ENCODE data around the gene KCNMB2.

The KCNMB2 gene

GRCh38 chr3:178804606-178805005 is 268.4 kb downstream of the KCNMB2 start:
- Histone ChIP-seq H3K4me2 (ENCODE audit: insufficient read depth, low read length, poor library complexity, severe bottlenecking) (no peak overlapping the region), H2AFZ (ENCODE audit: low read length) (no peak overlapping the region), H3K23ac (ENCODE audit: low read depth, low read length, poor library complexity) (no peak overlapping the region), H3K9ac (ENCODE audit: low read depth, low read length, poor library complexity) (no peak overlapping the region), H4K8ac (ENCODE audit: low read depth, low read length) (no peak overlapping the region), H3K79me1 (ENCODE audit: low read depth, low read length) (no peaks in the 10 kb centered on the region), H3K9me3 (replicated peaks in 1 of 2; ENCODE audit: control insufficient read depth in 2 of 2, insufficient read depth in 1 of 2, low read depth in 1 of 2, low read length in 2 of 2) (no peaks in the 10 kb centered on the region), H3K4ac (ENCODE audit: low read length) (no peak overlapping the region), H3K36me3 (replicated peaks in 1 of 2; ENCODE audit: control insufficient read depth in 2 of 2, insufficient read depth in 2 of 2, low read length in 2 of 2) (no peaks in the 10 kb centered on the region), H3K4me3 (ENCODE audit: low read length in 2 of 2) (no peak overlapping the region), H3K14ac (ENCODE audit: low read length) (no peak overlapping the region), H2AK5ac (ENCODE audit: low read depth, low read length) (no peak overlapping the region), H3K4me1 (ENCODE audit: control insufficient read depth in 2 of 2, insufficient read depth in 1 of 2, low read depth in 1 of 2, low read length in 2 of 2) (no peaks in the 10 kb centered on the region), H2BK15ac (ENCODE audit: low read length) (no peak overlapping the region), H2BK12ac (ENCODE audit: low read length) (no peak overlapping the region), H2BK120ac (ENCODE audit: low read depth, low read length) (no peak overlapping the region), H3K18ac (ENCODE audit: low read length) (no peak overlapping the region), H4K91ac (ENCODE audit: low read depth, low read length, poor library complexity) (no peak overlapping the region), H3K27me3 (ENCODE audit: control insufficient read depth in 3 of 3, insufficient read depth in 3 of 3, low read depth in 1 of 3, low read length in 3 of 3) (no peaks in the 10 kb centered on the region), H2BK5ac (ENCODE audit: low read length) (no peak overlapping the region), H3K27ac (replicated peaks; ENCODE audit: low read length) (no peak overlapping the region)
- no peak for DNase-seq (ENCODE audit: low spot score)

- no peak overlapping the region for H3K23ac ChIP-seq (ENCODE audit: low read depth, low read length, poor library complexity)
- no peak overlapping the region for H3K9ac ChIP-seq (ENCODE audit: low read depth, low read length, poor library complexity)
- H2AFZ ChIP-seq (ENCODE audit: low read length) = no peak overlapping the region
- H3K27me3 ChIP-seq (ENCODE audit: control insufficient read depth in 3 of 3, insufficient read depth in 3 of 3, low read depth in 1 of 3, low read length in 3 of 3) = no peaks in the 10 kb centered on the region
- no peak overlapping the region for H4K91ac ChIP-seq (ENCODE audit: low read depth, low read length, poor library complexity)
- no peak overlapping the region for H2BK120ac ChIP-seq (ENCODE audit: low read depth, low read length)
- no peak overlapping the region for H2AK5ac ChIP-seq (ENCODE audit: low read depth, low read length)
- no peak overlapping the region for H2BK15ac ChIP-seq (ENCODE audit: low read length)
- no peaks in the 10 kb centered on the region for H3K36me3 ChIP-seq (replicated peaks in 1 of 2; ENCODE audit: control insufficient read depth in 2 of 2, insufficient read depth in 2 of 2, low read length in 2 of 2)
- no peak overlapping the region for H3K27ac ChIP-seq (replicated peaks; ENCODE audit: low read length)
- no peak overlapping the region for H2BK12ac ChIP-seq (ENCODE audit: low read length)
- no peaks in the 10 kb centered on the region for H3K79me1 ChIP-seq (ENCODE audit: low read depth, low read length)
- H3K14ac ChIP-seq (ENCODE audit: low read length) = no peak overlapping the region
- H3K9me3 ChIP-seq (replicated peaks in 1 of 2; ENCODE audit: control insufficient read depth in 2 of 2, insufficient read depth in 1 of 2, low read depth in 1 of 2, low read length in 2 of 2) = no peaks in the 10 kb centered on the region
- no peak overlapping the region for H2BK5ac ChIP-seq (ENCODE audit: low read length)
- WGBS, 2 donors (ENCODE audit: extremely low coverage in 2 of 2, insufficient read length in 2 of 2, insufficient replicate concordance in 1 of 2) = no CpG with 5 or more reads among the region's 7 CpGs
- H3K4me2 ChIP-seq (ENCODE audit: insufficient read depth, low read length, poor library complexity, severe bottlenecking) = no peak overlapping the region
- DNase-seq (ENCODE audit: low spot score) = no peak
- H3K4me3 ChIP-seq (ENCODE audit: low read length in 2 of 2) = no peak overlapping the region
- no peak overlapping the region for H4K8ac ChIP-seq (ENCODE audit: low read depth, low read length)
- H3K4ac ChIP-seq (ENCODE audit: low read length) = no peak overlapping the region
- H3K18ac ChIP-seq (ENCODE audit: low read length) = no peak overlapping the region
- peaks cover 0 to 1% of the 10 kb centered on the region in 2 donors for H3K4me1 ChIP-seq (ENCODE audit: control insufficient read depth in 2 of 2, insufficient read depth in 1 of 2, low read depth in 1 of 2, low read length in 2 of 2)
These were observed 269.5 kb downstream of the KCNMB2 start for GRCh38 chr3:178805741-178806140.

- no CpG with 5 or more reads among the region's 1 CpG for WGBS, 2 donors (ENCODE audit: extremely low coverage in 2 of 2, insufficient read length in 2 of 2, insufficient replicate concordance in 1 of 2)
- Histone ChIP-seq H3K79me1 (ENCODE audit: low read depth, low read length) (no peaks in the 10 kb centered on the region), H3K27me3 (ENCODE audit: control insufficient read depth in 3 of 3, insufficient read depth in 3 of 3, low read depth in 1 of 3, low read length in 3 of 3) (no peaks in the 10 kb centered on the region), H3K18ac (ENCODE audit: low read length) (no peak overlapping the region), H3K27ac (replicated peaks; ENCODE audit: low read length) (no peak overlapping the region), H3K9ac (ENCODE audit: low read depth, low read length, poor library complexity) (no peak overlapping the region), H3K4me1 (ENCODE audit: control insufficient read depth in 2 of 2, insufficient read depth in 1 of 2, low read depth in 1 of 2, low read length in 2 of 2) (peaks cover 0 to 1% of the 10 kb centered on the region in 2 donors), H2BK120ac (ENCODE audit: low read depth, low read length) (no peak overlapping the region), H4K8ac (ENCODE audit: low read depth, low read length) (no peak overlapping the region), H3K23ac (ENCODE audit: low read depth, low read length, poor library complexity) (no peak overlapping the region), H3K4me2 (ENCODE audit: insufficient read depth, low read length, poor library complexity, severe bottlenecking) (no peak overlapping the region), H3K36me3 (replicated peaks in 1 of 2; ENCODE audit: control insufficient read depth in 2 of 2, insufficient read depth in 2 of 2, low read length in 2 of 2) (no peaks in the 10 kb centered on the region), H3K4ac (ENCODE audit: low read length) (no peak overlapping the region), H2BK5ac (ENCODE audit: low read length) (no peak overlapping the region), H2BK15ac (ENCODE audit: low read length) (no peak overlapping the region), H3K14ac (ENCODE audit: low read length) (no peak overlapping the region), H3K9me3 (replicated peaks in 1 of 2; ENCODE audit: control insufficient read depth in 2 of 2, insufficient read depth in 1 of 2, low read depth in 1 of 2, low read length in 2 of 2) (no peaks in the 10 kb centered on the region), H4K91ac (ENCODE audit: low read depth, low read length, poor library complexity) (no peak overlapping the region), H2AFZ (ENCODE audit: low read length) (no peak overlapping the region), H2AK5ac (ENCODE audit: low read depth, low read length) (no peak overlapping the region), H3K4me3 (ENCODE audit: low read length in 2 of 2) (no peak overlapping the region), H2BK12ac (ENCODE audit: low read length) (no peak overlapping the region)
- no peak for DNase-seq (ENCODE audit: low spot score)
These were observed 270.4 kb downstream of the KCNMB2 start for GRCh38 chr3:178806651-178807050.

- Histone ChIP-seq H3K9me3 (replicated peaks in 1 of 2; ENCODE audit: control insufficient read depth in 2 of 2, insufficient read depth in 1 of 2, low read depth in 1 of 2, low read length in 2 of 2) (no peaks in the 10 kb centered on the region), H3K4me1 (ENCODE audit: control insufficient read depth in 2 of 2, insufficient read depth in 1 of 2, low read depth in 1 of 2, low read length in 2 of 2) (peaks cover 0 to 1% of the 10 kb centered on the region in 2 donors), H2BK5ac (ENCODE audit: low read length) (no peak overlapping the region), H3K27me3 (ENCODE audit: control insufficient read depth in 3 of 3, insufficient read depth in 3 of 3, low read depth in 1 of 3, low read length in 3 of 3) (no peaks in the 10 kb centered on the region), H3K4me2 (ENCODE audit: insufficient read depth, low read length, poor library complexity, severe bottlenecking) (no peak overlapping the region), H3K36me3 (replicated peaks in 1 of 2; ENCODE audit: control insufficient read depth in 2 of 2, insufficient read depth in 2 of 2, low read length in 2 of 2) (no peaks in the 10 kb centered on the region), H3K18ac (ENCODE audit: low read length) (no peak overlapping the region), H4K8ac (ENCODE audit: low read depth, low read length) (no peak overlapping the region), H3K4ac (ENCODE audit: low read length) (no peak overlapping the region), H3K4me3 (ENCODE audit: low read length in 2 of 2) (no peak overlapping the region), H3K23ac (ENCODE audit: low read depth, low read length, poor library complexity) (no peak overlapping the region), H2BK12ac (ENCODE audit: low read length) (no peak overlapping the region), H2AFZ (ENCODE audit: low read length) (no peak overlapping the region), H3K14ac (ENCODE audit: low read length) (no peak overlapping the region), H4K91ac (ENCODE audit: low read depth, low read length, poor library complexity) (no peak overlapping the region), H2AK5ac (ENCODE audit: low read depth, low read length) (no peak overlapping the region), H2BK15ac (ENCODE audit: low read length) (no peak overlapping the region), H3K27ac (replicated peaks; ENCODE audit: low read length) (no peak overlapping the region), H2BK120ac (ENCODE audit: low read depth, low read length) (no peak overlapping the region), H3K79me1 (ENCODE audit: low read depth, low read length) (no peaks in the 10 kb centered on the region), H3K9ac (ENCODE audit: low read depth, low read length, poor library complexity) (no peak overlapping the region)
- no CpG with 5 or more reads among the region's 1 CpG for WGBS, 2 donors (ENCODE audit: extremely low coverage in 2 of 2, insufficient read length in 2 of 2, insufficient replicate concordance in 1 of 2)
- no peak for DNase-seq (ENCODE audit: low spot score)
These were observed 271.5 kb downstream of the KCNMB2 start for GRCh38 chr3:178807694-178808093.

Measured in neuronal stem cell (in vitro differentiated cells).